Gastrocnemius medialis (tissue), 4 donors: ENCODE measurements around the gene PAX8. TPM values are rescaled to one million over a fixed set of nuclear protein-coding genes. Genes with fewer than 3 reads are reported as not detected.
"Not testable (repeated sequence)": the region's sequence is repeated elsewhere in the genome, so short reads cannot be mapped to it uniquely, and the experiment has no call there.

Source experiments
- ATAC-seq, 2 donors: fragments of 150-250 bp; one replicate each; pipeline ENCODE4 v1.9.1; 2016
- DNase-seq, 2 donors: peaks; one replicate each; pipeline ENCODE4 v3.0.0-alpha.2; 2019
- H3K27ac ChIP-seq, 4 donors: fragments of 200-600 bp; sonication (generic); 1 replicate in 1 of 4; 2 replicates in 3 of 4; pipeline ENCODE4 v1.5.1; 2016 to 2018; ENCODE audit warnings: mild to moderate bottlenecking in 2 of 4, moderate library complexity in 1 of 4
- H3K27me3 ChIP-seq, 3 donors: fragments of 200-600 bp; sonication (generic) in 2 of 3; 1 replicate in 1 of 3; 2 replicates in 2 of 3; pipeline versions ENCODE4 v1.5.1 to v1.6.0; 2016 to 2019; ENCODE audit warnings: mild to moderate bottlenecking in 1 of 3, moderate library complexity in 1 of 3
- H3K36me3 ChIP-seq, 2 donors: fragments of 200-600 bp; sonication (generic) in 1 of 2; one replicate each; pipeline ENCODE4 v1.5.1; 2017 to 2018
- H3K4me1 ChIP-seq, 2 donors: fragments of 200-600 bp; sonication (generic) in 1 of 2; one replicate each; pipeline ENCODE4 v1.5.1; 2016 to 2017; ENCODE audit warnings: mild to moderate bottlenecking in 2 of 2
- H3K4me3 ChIP-seq, 4 donors: fragments of 200-600 bp; sonication (generic) in 3 of 4; 1 replicate in 1 of 4; 2 replicates in 3 of 4; pipeline ENCODE4 v1.5.1; 2016 to 2019; ENCODE audit warnings: mild to moderate bottlenecking in 2 of 4
- H3K9me3 ChIP-seq, 3 donors: fragments of 200-600 bp; sonication (generic) in 2 of 3; 1 replicate in 1 of 3; 2 replicates in 2 of 3; pipeline ENCODE4 v1.5.1; 2016 to 2019
- CTCF ChIP-seq, 5 experiments: fragments of 450-650 bp in 3 of 5; fragments of 200-600 bp in 2 of 5; sonication (generic) in 2 of 5; IDR thresholded peaks in 4 of 5; conservative IDR thresholded peaks in 1 of 5; 1 replicate in 4 of 5; 2 replicates in 1 of 5; pipeline ENCODE4 v1.5.1; 2016 to 2019; ENCODE audit warnings: antibody characterized with exemption in 5 of 5, mild to moderate bottlenecking in 3 of 5, moderate library complexity in 3 of 5
- POLR2A ChIP-seq, 2 donors: fragments of 450-650 bp; IDR thresholded peaks; one replicate each; pipeline ENCODE4 v1.6.1; 2017; ENCODE audit warnings: antibody characterized with exemption in 2 of 2, mild to moderate bottlenecking in 2 of 2, moderate library complexity in 2 of 2
- in situ Hi-C, 4 donors: fragments of 200-750 bp; cut with MboI; loops; one replicate each; pipeline versions ENCODE4 v1.15.0 to v1.8.0; 2017; ENCODE audit warnings: low sequenced_read_pairs in 4 of 4
- intact Hi-C: fragments of 100-400 bp; cut with DNase I; formaldehyde crosslinking; loops from one replicate; pipeline ENCODE4 v1.15.1; 2023; ENCODE audit warnings: low total_unique reads
- total RNA-seq, 4 donors: library from RNA; depleted of rRNA; stranded (reverse); fragments of >200 nt; gene quantifications; one replicate each; pipeline versions ENCODE4 v1.1.0 to v1.2.3, GENCODE V29; 2016

The PAX8 gene
- total RNA-seq, 4 donors from 2014 or later = 0.27 to 8.7 (median 2.1) TPM

- peak in 2 of 5 experiments; percentile 9 to 15 for TF ChIP-seq CTCF (IDR thresholded peaks at IDR 0.05 in 4 of 5, conservative IDR thresholded peaks at IDR 0.05 in 1 of 5)
- in situ Hi-C loops, H3K27me3 ChIP-seq, DNase-seq, H3K4me3 ChIP-seq, H3K36me3 ChIP-seq, H3K9me3 ChIP-seq: not testable (repeated sequence)
- Histone ChIP-seq H3K4me1 (peaks cover 8 to 25% of the 10 kb centered on the region in 2 donors), H3K27ac (peak overlapping the region in 1 of 4 donors; percentile 82)
- peak in 1 of 2 donors; percentile 22 for ATAC-seq
- intact Hi-C loops = loop anchor here (2.0 to 10.0 kb wide), 2 partner anchors 28 to 54 kb away; no protein-coding TSS in a partner anchor
Measured at GRCh38 chr2:113308784-113309183, 30.1 kb upstream of the PAX8 start.

DNA sequence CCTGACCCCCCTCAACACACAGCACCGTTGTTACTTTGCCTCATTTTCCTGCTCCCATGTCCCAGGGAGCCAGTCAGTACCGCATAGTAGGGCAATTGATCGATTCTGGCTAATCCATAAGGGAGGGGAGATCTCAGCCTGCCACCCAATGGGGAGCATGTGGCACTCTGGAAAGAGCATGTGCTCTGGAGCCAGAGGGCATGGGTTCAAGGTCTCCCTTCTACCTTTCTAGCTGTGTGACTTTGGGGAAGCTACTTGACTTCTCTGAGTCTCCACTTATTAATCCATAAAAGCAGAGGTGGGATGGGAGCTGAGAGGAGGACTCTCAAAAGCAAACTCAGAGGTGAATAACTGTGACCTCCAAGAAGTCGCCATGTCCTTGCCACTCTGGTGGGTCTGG lies 27.5 kb upstream of the PAX8 start:
- H3K27ac ChIP-seq, DNase-seq, in situ Hi-C loops, ATAC-seq, H3K36me3 ChIP-seq, H3K9me3 ChIP-seq, H3K4me3 ChIP-seq, H3K27me3 ChIP-seq: not testable (repeated sequence)
- peaks cover 4 to 25% of the 10 kb centered on the region in 2 donors for H3K4me1 ChIP-seq
- intact Hi-C loops = loop anchor here (10.0 kb wide), 1 partner anchor 51 kb away; no protein-coding TSS in a partner anchor

GRCh38 chr2:113305749-113306148 lies 27.0 kb upstream of the PAX8 start:
- ATAC-seq, H3K9me3 ChIP-seq, H3K27me3 ChIP-seq, in situ Hi-C loops, H3K36me3 ChIP-seq, H3K4me3 ChIP-seq, DNase-seq: not testable (repeated sequence)
- Histone ChIP-seq H3K27ac (peak overlapping the region in 1 of 4 donors; percentile 81), H3K4me1 (peaks cover 4 to 25% of the 10 kb centered on the region in 2 donors)
- intact Hi-C loops = loop anchor here (2.0 to 10.0 kb wide), 2 partner anchors 51 to 59 kb away; no protein-coding TSS in a partner anchor

- Histone ChIP-seq H3K4me3 (no peak overlapping the region), H3K36me3 (no peaks in the 10 kb centered on the region), H3K27ac (peak overlapping the region; percentile 21 to 81 (median 70)), H3K27me3 (no peaks in the 10 kb centered on the region), H3K9me3 (no peaks in the 10 kb centered on the region), H3K4me1 (peaks cover 4 to 22% of the 10 kb centered on the region in 2 donors)
- in situ Hi-C loops (no loop called here), intact Hi-C loops (loop anchor here (2.0 to 10.0 kb wide), 2 partner anchors 50 to 60 kb away; no protein-coding TSS in a partner anchor)
- ATAC-seq = peak; percentile 22 to 38
- no peak for DNase-seq
- TF ChIP-seq CTCF (IDR thresholded peaks at IDR 0.05 in 4 of 5, conservative IDR thresholded peaks at IDR 0.05 in 1 of 5) = no peak
- TF ChIP-seq POLR2A (IDR thresholded peaks at IDR 0.05) = no peak
Measured at GRCh38 chr2:113305146-113305545, 26.4 kb upstream of the PAX8 start.

DNA sequence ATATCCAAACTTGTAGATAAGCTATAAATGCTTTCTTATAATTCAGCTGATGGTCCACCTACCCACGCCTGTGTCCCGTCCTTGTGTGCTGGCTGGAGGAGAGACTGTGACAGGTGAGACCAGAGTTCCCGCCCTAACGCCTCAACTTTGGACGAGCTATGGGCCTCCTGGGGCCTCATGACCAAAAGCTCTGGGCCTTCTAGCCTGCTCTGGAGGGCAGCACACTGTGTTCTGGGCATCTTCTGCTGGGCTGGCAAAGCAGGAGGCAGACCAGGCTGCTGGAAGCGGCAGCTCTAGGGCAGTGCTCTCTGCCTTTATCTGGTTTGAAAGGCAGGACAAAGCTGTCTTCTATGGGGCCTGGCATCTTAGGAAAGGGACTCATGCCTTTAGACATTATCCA lies 26.0 kb upstream of the PAX8 start:
- ATAC-seq (peak; percentile 63 to 69), DNase-seq (peak; percentile 29 to 69)
- no peaks in the 10 kb centered on the region for H3K36me3 ChIP-seq
- H3K27ac ChIP-seq = peak overlapping the region; percentile 21 to 81 (median 70)
- H3K27me3 ChIP-seq = no peaks in the 10 kb centered on the region
- H3K4me3 ChIP-seq = no peak overlapping the region
- no peak for TF ChIP-seq POLR2A (IDR thresholded peaks at IDR 0.05)
- no peak for TF ChIP-seq CTCF (IDR thresholded peaks at IDR 0.05 in 4 of 5, conservative IDR thresholded peaks at IDR 0.05 in 1 of 5)
- intact Hi-C loops (loop anchor here (2.0 to 10.0 kb wide), 2 partner anchors 50 to 60 kb away; no protein-coding TSS in a partner anchor), in situ Hi-C loops (no loop called here)
- H3K4me1 ChIP-seq = peaks cover 4 to 18% of the 10 kb centered on the region in 2 donors
- no peaks in the 10 kb centered on the region for H3K9me3 ChIP-seq

DNA sequence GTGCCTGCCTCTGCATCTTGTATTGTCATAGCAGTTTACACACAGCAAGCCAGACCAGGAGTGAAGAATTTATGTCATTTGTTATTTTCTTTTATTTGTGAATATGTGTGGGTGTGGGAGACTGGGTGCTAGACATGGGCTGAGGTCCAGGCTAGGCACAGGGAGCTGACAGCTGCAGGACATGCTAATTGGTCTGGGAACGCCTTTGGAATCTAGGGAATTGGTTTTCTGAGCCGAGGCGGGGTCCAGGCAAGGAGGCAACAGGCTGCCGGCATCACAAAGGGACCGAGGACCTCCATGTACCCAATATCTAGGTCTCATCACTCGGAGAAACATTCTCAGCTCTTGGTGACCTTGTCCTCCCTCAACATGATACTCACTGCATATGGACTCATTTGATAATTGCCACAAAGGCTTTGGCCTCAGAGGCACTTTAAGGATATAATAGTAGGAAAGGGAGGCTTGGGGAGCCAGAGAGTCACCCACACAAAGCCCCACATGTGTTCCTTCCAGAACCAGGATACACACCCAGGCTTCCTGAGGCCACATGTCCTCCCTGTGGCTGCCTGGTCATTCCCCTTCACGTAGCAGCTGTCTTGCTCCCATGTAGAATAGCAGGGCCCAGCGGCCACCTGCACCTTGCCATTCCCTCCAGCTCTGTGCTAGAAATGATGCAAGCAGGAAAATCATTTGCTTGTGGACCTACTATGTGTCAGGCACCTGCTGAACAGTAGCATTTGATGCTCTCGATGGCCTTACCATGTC lies 23.7 kb upstream of the PAX8 start:
- DNase-seq, H3K36me3 ChIP-seq, H3K9me3 ChIP-seq, ATAC-seq, H3K27me3 ChIP-seq, H3K27ac ChIP-seq, in situ Hi-C loops, H3K4me3 ChIP-seq: not testable (repeated sequence)
- peaks cover 0 to 11% of the 10 kb centered on the region in 2 donors for H3K4me1 ChIP-seq
- intact Hi-C loops = loop anchor here (10.0 kb wide), 1 partner anchor 48 kb away; no protein-coding TSS in a partner anchor
